Erythroblast (primary cell): Measurements from ENCODE around the gene PHOSPHO2.
A peak's percentile ranks its signal among the peaks of the same experiment; 100 is the strongest.

Experiments
- DNase-seq, 2 experiments: peaks; one replicate each; lab custom pipeline; 2025; lab: John Stamatoyannopoulos, UW
- GATA1 ChIP-seq: IDR thresholded peaks from 2 replicates; pipeline ENCODE4 v1.6.1; 2011; ENCODE audit warnings: low read depth, mild to moderate bottlenecking, control low read depth, low read length, moderate library complexity
- POLR2A ChIP-seq: IDR thresholded peaks from 2 replicates; pipeline ENCODE4 v1.6.1; 2011; ENCODE audit warnings: mild to moderate bottlenecking, low read length

The PHOSPHO2 gene

GRCh38 chr2:169694113-169694893 is at the start of gene PHOSPHO2, which contains the start of gene CFAP210:
Gene PHOSPHO2 (plus strand): TSS chr2:169694469. CDS start chr2:169700972, 6,503 bp downstream.
Gene CFAP210 (minus strand): TSS chr2:169694405. CDS start chr2:169694327, 78 bp downstream.
- TF ChIP-seq POLR2A, result peak; percentile 92
- TF ChIP-seq GATA1, result no peak
- peak; percentile 98 for DNase-seq

- TF ChIP-seq POLR2A, result no peak
- TF ChIP-seq GATA1, result no peak
These were observed 46.8 kb upstream of the PHOSPHO2 start for GRCh38 chr2:169647496-169647895.

GRCh38 chr2:169649278-169649677 is 45.0 kb upstream of the PHOSPHO2 start:
- TF ChIP-seq POLR2A (no peak), GATA1 (no peak)
- no peak for DNase-seq

More at GRCh38 chr2:169647496-169647895, 46.8 kb upstream of the PHOSPHO2 start:
- no peak for DNase-seq

GRCh38 chr2:169653636-169654035 is 40.6 kb upstream of the PHOSPHO2 start:
- TF ChIP-seq POLR2A (no peak), GATA1 (no peak)
- DNase-seq, result no peak

GRCh38 chr2:169656164-169656563 is 38.1 kb upstream of the PHOSPHO2 start:
- no peak for DNase-seq
- no peak for TF ChIP-seq POLR2A
- TF ChIP-seq GATA1, result no peak

GRCh38 chr2:169658877-169659276 is 35.4 kb upstream of the PHOSPHO2 start:
- DNase-seq, result no peak
- TF ChIP-seq POLR2A (no peak), GATA1 (no peak)

GRCh38 chr2:169659320-169659719 is 34.9 kb upstream of the PHOSPHO2 start:
- TF ChIP-seq POLR2A (no peak), GATA1 (no peak)
- no peak for DNase-seq

GRCh38 chr2:169661265-169661664 is 33.0 kb upstream of the PHOSPHO2 start:
- DNase-seq, result no peak
- TF ChIP-seq POLR2A (no peak), GATA1 (no peak)

- peak; percentile 72 to 93 for DNase-seq
These were observed 31.5 kb upstream of the PHOSPHO2 start for GRCh38 chr2:169662744-169663143.

GRCh38 chr2:169663247-169663646 is 31.0 kb upstream of the PHOSPHO2 start:
- DNase-seq, result no peak
- no peak for TF ChIP-seq POLR2A
- TF ChIP-seq GATA1, result no peak

More at GRCh38 chr2:169662744-169663143, 31.5 kb upstream of the PHOSPHO2 start:
- TF ChIP-seq GATA1 (no peak), POLR2A (no peak)

- TF ChIP-seq GATA1, result no peak
- TF ChIP-seq POLR2A, result no peak
- no peak for DNase-seq
These were observed 29.7 kb upstream of the PHOSPHO2 start for GRCh38 chr2:169664600-169664977.

- peak; percentile 74 to 85 for DNase-seq
- TF ChIP-seq GATA1, result no peak
- no peak for TF ChIP-seq POLR2A
These were observed 29.0 kb upstream of the PHOSPHO2 start for GRCh38 chr2:169664978-169665930.

- DNase-seq, result no peak
- TF ChIP-seq POLR2A (no peak), GATA1 (no peak)
These were observed 26.7 kb upstream of the PHOSPHO2 start for GRCh38 chr2:169667583-169667982.

GRCh38 chr2:169670215-169670651 is 24.0 kb upstream of the PHOSPHO2 start:
- TF ChIP-seq POLR2A (no peak), GATA1 (no peak)
- peak; percentile 38 to 43 for DNase-seq
